HG03196 (cell line): ENCODE results near the gene GSX1.
"Not testable (repeated sequence)": the region's sequence is repeated elsewhere in the genome, so short reads cannot be mapped to it uniquely, and the experiment has no call there.

Experiments
- ATAC-seq: cut with Tn5 transposase; IDR thresholded peaks from one replicate; pipeline ENCODE4 v1.9.1; 2021; ENCODE audit not compliant: unreplicated experiment

The GSX1 gene

DNA sequence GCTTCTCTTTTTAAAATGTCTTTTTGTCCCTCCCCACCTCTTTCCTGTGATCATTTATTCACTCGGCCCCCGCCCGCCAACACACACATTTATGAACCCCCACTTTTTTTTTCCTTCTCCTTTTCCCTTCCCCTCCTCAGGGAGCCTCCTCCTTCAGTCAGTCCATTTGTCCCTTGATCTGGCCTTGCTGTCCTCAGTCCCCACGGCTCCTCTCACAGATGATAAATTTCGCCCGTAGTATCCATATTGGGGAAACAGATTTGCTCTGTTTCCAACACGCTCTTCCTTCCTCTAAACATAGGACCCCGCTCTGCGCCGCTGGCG is 2.0 kb downstream of the GSX1 start:
- no peak for ATAC-seq

DNA sequence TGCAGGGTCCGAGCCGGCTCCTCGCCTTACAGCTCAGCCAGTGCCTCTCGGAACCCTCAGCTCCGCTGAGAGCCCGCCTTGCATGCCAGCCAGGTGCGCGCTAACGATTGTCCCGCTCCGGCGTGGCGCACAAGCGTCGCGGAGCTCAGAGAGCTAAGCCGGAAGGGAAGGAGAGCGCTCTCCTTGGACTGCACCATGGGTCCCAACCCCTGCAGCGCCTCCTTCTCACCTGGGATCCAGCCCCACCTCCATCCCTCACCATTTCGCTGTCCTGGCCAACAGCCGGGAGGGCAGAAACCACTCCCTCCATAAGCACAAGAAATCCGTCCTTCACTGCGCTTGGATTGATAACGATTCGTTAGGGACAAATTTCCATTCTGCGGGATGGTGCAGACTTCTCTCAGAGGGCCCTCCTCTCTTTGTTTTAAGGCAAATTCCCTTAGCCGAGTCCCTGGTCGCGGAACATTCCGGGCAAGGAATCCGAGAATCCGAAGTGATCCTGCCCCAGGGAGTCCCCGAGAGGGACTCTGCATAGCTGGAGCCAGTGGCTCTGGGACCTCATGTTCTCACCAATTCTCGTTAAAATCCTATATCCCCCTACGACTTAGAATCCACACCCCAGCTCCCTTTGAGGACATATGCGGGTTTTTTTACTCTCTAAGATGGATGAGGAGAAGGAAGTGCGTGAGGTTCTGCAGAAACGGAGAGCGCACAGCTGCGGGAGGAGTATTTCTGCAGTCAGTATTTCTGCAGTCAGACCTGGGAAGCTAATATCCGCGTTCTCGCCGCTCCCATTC is 2.8 kb downstream of the GSX1 start:
- no peak for ATAC-seq

DNA sequence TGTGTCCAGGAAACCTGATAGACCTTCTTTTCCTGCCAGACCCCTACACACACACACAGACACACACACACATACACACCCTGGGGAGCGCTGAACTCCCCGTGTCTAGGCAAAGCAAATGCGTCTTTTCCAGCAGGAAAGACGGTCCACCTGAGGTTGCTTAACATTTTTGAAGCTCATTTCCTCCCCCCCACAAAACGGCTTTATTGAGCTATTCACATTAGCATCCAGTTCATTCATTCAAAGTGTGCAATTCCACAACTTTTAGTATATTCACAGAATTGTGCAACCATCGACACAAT is 3.4 kb downstream of the GSX1 start:
- no peak for ATAC-seq

DNA sequence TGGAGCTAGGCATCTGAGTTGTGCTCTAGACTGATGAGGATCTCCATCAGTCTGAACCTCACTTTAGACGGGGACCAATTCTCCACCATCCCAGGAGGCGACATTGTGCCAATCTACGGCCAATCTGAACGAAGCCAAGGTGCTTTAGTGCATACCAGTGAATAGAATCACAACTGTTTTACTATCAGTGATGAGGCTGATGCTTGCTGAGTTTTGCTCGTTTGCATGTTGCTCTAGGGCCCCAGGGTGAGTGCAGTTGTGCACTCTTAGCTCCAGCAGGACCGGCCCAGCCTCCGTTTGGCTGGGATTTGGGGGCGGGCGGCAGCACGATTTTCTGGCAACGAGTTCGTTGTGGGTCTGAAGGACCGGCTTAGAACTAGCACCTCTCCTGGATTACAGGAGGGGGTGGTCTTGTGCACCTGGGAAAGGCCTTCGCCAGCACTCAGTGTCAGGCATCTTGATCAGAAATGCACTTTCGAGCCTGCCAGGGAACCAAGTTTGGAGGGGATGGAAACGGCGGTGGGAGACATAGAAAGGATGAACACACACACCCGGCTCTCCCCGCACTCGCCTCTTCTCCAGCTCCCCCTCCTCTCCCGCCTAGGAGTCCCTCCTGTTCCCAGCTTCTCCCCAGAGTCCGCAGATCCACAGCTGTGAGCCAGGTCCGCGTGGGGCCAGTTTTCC is 4.4 kb downstream of the GSX1 start:
- ATAC-seq = no peak

DNA sequence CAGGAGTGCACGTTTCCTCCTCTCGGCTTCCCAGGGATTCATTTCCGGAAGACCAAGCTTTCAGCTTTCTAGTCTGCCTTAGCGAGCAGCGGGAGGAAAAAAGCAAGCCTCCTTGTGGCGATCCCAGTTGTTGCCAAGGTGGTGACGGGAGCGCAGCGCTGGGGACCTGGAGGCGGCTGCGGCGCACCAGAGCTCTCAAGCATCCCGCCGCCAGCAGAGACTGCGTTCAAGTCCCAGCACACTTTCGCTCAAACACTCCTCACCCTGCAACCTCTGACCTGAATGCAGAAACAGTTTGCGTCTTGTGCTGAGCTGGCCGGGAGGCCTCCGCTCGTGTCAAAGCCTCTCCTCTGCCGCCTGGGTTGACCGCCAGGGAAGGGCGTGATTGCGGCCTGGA is 4.9 kb downstream of the GSX1 start:
- no peak for ATAC-seq

DNA sequence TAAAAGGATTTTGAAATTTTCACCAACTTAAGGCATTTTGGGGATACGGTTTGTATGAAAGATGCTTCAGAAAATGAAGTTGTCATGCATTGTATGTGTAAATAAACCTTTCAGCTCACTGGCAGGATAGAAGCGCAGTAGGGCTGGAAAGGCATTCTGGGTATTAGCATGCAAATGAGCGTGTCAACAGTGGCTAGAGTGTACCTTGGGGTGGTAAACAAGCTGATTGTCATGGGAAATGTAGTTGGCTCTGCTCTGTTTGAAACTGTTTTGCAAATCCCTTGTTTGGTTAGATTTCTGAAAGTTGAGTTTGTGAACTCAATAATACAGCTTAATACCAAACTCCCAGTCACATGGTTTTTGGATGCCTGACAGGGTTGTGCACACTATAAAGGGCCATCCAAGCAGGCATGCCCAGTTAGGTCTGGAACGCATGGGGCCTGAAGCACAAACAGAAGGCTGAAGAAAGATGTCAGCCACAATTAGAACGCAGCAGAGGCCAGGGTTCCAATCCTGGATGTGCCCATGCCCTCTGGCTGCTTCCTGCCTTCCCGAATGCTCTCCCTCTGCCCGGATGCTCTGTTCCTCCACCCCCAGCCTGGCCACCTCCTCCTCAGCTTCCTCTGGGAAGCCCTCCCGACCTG is 14.6 kb downstream of the GSX1 start:
- ATAC-seq = no peak

DNA sequence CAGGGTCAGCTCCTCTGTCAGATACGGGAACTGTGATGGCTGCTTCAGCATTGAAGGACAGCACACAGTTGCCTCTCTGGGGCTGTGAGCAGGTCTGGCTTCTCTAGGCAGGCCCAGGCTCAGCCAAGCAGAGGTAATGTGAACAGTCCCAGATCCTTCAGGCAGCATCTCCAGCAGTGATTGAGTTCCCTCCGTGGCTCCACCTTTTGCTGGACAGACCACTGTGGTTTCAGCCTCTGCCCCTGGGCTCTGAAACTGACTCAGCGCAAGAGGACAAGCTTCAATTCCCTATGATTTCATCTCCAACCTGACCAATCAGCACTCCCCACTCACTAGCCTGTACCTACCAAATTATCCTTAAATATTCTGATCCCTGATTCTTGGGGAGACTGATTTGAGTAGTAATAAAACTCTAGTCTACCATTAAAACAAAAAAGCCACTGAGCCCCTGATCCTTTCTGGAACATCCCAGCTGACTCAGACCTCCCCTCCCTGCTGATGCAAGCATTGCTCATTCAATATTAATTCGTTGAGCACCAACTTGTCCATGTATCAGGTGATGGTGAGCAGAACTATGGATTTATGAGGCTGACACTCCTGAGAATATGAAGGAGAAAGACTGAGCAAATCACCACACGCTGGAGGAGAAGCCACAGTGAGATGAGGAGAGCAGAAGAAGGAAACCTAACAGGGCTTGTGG is 16.7 kb downstream of the GSX1 start:
- no peak for ATAC-seq

DNA sequence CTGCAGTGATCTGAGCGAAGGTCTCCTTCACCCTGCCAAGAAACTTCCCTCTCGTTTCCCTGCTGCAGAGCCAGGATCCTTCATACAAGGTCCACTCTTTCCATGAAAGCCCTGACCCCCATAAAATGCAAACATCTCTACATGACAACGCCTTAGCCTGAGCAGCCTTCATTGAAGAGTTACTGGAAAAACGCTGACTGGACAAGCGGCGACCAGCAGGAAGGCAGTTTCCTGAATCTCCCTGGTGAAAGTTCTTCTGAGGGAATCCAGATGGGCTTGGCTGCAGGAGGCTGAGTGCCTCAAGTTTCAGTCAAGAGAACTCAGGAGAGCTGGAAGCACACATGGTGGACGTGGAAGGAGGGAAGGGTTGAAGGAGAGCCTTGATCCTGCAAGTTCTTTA is 17.7 kb downstream of the GSX1 start:
- ATAC-seq = no peak

DNA sequence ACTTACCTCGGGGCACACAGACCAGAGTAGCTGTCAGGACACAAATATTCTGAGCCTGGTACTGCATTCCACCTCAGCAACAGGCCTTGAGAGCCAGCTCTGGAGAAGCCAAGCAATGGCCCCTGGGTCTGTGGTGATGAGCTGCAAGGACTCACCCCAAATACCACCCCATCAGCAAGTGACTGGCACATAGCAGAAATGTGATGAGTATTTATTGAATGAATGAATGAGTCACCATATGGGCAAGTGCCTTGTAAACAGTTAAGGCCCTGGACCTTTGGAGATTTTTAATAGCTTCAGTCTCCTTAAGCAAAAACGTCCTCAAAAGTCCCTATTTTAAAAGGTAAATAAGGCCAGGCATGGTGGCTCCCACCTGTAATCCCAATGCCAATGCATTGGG is 18.2 kb downstream of the GSX1 start:
- no peak for ATAC-seq

DNA sequence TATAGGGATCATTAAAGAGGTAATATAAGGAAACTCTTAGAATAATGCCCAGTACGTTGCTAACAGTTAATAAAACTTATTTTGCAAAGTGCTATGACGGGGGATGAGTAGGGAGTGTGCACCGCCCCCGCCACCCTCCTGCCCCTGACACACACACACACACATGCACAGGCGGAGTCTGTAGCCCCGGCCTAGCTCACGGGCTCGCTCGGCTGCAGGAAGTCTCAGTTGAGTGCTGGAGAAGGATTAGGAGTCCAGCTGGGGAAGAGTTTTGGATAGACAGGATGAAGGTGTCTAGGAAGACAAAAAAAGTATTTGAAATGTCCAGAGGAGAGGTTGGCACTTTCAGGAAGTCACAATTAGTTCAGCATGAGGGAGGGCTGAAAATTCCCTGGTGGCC is 21.5 kb downstream of the GSX1 start:
- ATAC-seq = no peak

DNA sequence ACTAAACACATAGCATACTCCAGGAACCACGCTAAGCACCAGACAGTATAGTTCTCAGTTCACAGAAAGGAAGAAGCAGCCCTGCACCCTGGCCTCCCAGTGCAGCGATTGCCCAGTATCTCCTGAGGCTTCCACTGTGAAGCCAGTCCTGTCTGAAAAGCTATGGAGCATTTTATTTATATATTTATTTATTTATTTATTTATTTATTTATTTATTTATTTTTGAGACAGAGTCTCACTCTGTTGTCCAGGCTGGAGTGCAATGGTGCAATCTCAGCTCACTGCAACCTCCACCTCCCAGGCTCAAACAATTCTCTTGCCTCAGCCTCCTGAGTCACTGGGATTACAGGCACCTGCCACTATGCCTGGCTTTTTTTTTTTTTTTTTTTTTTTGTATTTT is 25.5 kb downstream of the GSX1 start:
- ATAC-seq = not testable (repeated sequence)

DNA sequence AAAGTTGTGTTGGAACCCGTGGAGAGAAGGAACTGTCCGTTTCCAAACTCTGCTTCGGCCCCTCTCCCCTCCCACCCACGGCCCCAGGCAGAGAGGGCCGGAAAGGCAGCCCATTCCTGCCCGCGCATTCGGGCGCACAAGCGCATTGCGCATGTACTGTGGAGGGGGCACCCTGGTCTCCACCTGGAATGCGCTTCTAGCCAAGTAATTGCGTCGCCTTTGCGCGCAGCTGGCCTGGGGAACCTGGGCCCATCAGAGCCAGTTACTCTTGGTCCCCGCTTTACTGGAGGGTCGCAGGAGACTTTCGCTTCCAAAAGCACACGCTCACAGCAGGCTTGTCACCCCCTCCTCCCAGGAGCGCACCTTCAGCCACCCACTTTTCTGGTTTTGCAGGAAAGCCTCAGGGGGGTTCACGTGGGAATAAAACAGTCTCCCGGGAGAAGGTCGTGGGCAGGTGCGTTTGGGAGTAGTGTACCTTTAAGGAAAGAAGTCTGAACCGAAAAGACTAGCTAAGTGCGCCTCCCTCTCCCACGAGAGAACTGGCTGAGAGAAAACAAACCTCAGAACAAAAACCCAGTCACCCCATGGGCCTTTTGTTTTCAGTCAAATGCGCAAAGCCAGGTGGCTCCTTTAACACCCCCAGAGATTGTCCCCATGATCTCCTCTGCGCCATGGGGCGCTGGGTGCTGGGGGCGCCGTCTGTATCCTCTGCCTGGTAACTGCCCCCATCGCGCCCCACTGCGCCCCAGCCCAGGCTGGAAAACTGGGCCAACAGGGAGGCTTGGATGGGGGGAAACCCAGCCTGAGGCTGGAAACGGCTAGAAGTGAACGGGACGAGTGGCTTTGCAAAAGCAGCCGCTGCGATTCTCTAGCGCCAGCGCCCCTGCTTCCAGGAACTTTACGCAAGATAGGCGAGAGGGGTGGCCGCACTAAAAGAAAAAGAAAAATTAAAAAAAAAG is 28.5 kb downstream of the GSX1 start:
- no peak for ATAC-seq

DNA sequence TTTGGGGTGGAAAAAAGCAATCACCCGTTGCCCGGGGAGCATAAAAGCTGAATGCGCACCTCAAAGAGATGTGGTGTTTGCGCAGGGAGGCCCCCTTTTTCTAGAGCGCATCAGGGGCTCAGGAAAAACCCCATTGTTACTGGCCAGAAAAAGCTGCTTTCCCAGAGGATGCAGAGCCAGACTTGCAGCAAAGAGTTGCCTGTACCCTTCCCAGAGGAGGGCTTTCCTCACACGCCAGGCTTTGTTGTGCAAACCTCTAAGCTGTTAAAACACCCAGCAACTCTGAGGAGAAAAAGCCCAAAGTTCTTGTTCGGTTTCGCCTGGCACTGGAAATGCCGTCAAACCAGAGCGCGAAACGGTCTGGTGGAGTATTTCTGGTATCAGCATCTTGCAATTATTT is 29.3 kb downstream of the GSX1 start:
- no peak for ATAC-seq

DNA sequence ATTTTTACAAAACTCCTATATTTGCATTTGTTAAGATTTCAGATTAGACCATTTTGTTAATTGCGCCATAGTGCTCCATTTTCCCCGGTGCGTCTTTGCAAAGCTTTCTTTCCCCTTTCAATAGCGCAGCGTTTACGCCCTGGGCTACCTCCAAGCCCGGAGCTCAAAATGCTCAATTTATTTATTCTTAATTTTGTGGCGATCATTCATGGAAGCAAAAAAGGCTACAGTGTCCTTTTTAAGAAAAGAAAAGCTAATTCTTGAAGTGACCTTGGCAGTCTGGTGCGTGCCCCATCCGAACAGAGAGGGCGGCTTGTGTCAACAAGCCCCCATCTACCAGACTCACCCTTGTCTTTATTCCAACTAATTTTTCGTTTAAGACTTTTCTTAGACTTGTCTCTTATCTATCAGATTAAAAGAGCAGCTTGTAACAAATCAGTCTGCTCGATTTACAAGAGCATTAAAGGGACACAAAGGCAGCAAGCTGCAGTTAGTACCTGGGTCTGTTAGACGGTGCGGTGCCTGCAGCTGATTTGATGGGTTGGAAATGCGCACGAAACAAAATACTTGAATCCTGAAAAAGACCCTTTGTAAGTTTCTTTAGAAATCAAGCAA is 30.1 kb downstream of the GSX1 start:
- no peak for ATAC-seq

DNA sequence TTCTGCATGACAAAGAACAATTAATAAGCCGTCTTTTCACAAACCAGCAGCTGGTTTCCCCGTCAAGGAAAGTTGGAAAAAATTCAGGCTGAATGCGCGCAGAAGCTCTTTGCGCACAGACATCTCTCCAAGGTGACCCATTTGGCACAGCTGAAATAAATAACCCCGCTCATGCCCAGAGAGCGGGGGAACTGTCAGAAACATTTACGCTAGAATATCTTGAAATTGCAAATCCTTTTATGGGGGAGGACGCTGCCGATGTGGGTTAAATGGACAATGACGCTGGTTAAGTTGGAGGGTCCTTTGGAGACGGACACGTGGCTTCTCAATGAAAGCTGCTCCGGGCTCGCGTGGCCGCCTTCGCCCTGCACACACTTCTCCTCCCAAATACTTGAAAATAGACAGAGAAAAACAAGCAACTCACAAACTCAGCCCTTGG is 30.6 kb downstream of the GSX1 start:
- no peak for ATAC-seq

DNA sequence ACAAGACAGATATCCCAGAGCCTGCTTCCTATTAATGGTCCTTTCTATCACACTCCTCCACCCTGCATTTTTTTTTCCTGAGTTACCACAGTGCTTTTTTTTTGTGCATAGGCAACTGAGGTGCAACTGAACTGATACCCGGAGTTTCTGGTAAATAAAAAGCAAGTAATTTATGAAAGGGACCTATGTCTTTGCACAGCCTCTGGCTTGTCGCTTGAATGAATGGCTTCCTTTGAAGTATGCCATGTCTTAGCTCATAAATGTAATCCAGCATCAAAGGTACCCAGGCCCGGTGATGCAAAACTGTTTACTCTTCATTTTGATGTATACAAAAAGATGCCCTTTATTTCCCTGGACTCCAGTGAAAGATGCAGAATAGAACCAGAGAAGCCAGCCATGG is 31.8 kb downstream of the GSX1 start:
- no peak for ATAC-seq

DNA sequence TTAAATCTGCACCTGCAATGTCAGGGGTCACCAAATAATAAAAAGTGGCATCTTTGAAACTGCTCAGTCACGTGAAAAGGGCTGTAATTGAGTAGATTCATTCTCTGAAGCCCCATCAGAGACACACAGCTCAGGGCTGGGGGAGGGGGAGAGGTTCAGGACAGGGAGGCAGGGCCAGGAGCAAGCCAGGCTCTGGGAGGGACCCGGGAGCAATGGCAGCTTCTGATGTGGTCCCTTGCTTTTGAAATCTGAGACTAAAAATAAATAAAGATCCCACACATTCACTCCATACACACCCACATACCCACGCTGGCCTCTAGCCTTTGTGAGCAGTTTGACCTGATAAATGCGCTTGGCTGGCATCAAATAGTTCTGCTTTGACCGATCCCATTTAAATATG is 32.8 kb downstream of the GSX1 start:
- no peak for ATAC-seq

DNA sequence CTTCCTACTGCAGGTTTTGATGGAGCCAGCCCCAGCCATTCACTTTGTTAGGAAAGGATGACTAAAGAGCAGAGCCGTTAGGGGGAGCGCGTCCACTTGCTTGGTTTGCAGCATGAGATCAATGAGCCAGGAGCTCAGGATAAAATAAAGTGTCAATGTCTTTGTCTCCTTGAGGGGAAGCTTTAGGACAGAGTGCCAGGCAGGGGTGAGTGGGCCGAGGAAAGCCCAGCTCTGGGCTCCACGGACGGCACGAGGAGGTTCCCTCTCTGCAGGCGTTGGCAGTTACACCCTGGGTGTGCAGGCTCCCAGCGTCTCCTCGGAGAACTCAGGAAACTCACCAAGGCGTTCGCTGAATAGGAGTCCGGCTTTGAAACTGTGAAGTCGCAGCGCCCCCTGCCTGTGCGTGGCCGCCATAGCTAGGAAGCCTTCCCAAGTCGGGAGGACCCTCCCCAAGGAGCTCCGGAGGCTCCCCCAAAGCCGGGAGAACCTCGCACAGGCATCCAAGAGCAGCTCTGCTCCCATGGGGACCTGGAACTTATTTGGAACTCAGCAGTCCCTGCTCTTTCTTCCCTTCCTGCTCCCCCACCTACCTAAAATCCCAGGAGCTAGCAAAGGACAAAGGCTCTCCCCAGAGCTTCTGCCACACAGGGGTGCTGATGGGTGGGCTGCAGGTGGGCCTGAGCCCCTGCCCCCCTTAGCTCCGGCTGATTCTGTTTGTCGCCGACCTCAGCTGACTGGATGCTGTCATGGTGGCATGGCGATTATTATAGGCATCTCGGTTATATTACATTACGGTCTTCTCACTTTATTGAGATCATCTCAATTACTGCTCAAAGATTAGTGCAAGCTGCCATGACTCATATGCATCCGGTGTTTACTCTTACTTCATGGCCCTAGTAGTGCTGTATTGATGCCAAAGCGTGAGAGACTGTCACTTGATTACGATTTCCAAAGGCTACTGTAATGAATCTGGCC is 34.4 kb downstream of the GSX1 start:
- ATAC-seq = peak; percentile 76

DNA sequence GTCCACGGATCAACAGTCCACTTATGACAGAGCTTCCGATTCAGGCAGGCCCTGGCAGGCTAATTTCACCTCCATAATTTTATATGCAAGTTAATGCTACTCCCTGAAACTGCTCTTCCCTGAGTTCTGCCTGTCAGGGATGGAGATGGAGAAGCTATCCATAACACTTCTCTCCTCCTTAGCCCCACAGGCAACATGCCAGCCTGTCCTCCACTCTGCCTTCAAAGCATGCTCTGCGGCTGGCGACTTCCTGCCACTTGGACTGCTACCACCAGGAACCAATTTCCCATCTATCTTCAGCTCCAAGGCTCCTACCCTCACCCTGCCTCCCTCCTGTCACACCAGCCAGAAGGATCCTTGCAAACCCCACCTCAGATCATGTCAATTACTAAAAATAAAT is 35.4 kb downstream of the GSX1 start:
- no peak for ATAC-seq
